Measurements from ENCODE around the gene TCP11L2. TPM values are rescaled to one million over a fixed set of nuclear protein-coding genes. Genes with fewer than 3 reads are reported as not detected.

TCP11L2 gene
- total RNA-seq, 3 donors from 2014 or later (not counting 1 experiment from before 2014, with no cell fraction given): 68.8 to 97.7 (median 71.1) TPM

GRCh38 chr12:106386813-106387535 lies 84.4 kb downstream of the TCP11L2 start:
- intact Hi-C loops (cut with micrococcal nuclease): loop anchor here (1.0 to 5.0 kb wide), 3 partner anchors 533 to 1220 kb away; no protein-coding TSS in a partner anchor
- Mint-ChIP-seq H3K9me3 (no peaks in the 10 kb centered on the region), H3K36me3 (no peaks in the 10 kb centered on the region), H3K27ac (no peak overlapping the region), H3K27me3 (ENCODE audit: low read depth in 2 of 2) (no peaks in the 10 kb centered on the region), H3K4me3 (no peak overlapping the region), H3K4me1 (no peaks in the 10 kb centered on the region)
- no peak overlapping the region for H3K27ac ChIP-seq (ENCODE audit: low read length)
- ATAC-seq (no peak), DNase-seq (no peak)
- H3K4me3 ChIP-seq (ENCODE audit: low read length): no peak overlapping the region
- no peaks in the 10 kb centered on the region for H3K27me3 ChIP-seq (ENCODE audit: control insufficient read depth, insufficient read depth, low read length)
- WGBS (ENCODE audit: insufficient coverage): 97% methylated on average over 2 of the region's 5 CpGs
- TF ChIP-seq, protein P1, sequence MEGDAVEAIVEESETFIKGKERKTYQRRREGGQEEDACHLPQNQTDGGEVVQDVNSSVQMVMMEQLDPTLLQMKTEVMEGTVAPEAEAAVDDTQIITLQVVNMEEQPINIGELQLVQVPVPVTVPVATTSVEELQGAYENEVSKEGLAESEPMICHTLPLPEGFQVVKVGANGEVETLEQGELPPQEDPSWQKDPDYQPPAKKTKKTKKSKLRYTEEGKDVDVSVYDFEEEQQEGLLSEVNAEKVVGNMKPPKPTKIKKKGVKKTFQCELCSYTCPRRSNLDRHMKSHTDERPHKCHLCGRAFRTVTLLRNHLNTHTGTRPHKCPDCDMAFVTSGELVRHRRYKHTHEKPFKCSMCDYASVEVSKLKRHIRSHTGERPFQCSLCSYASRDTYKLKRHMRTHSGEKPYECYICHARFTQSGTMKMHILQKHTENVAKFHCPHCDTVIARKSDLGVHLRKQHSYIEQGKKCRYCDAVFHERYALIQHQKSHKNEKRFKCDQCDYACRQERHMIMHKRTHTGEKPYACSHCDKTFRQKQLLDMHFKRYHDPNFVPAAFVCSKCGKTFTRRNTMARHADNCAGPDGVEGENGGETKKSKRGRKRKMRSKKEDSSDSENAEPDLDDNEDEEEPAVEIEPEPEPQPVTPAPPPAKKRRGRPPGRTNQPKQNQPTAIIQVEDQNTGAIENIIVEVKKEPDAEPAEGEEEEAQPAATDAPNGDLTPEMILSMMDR (IDR thresholded peaks at IDR 0.05): no peak
- peaks cover 13% of the 10 kb centered on the region for H3K36me3 ChIP-seq (ENCODE audit: control insufficient read depth, insufficient read depth, low read length)
- H3K4me1 ChIP-seq (ENCODE audit: control insufficient read depth, insufficient read depth, low read length): no peaks in the 10 kb centered on the region
- H3K9me3 ChIP-seq (ENCODE audit: control insufficient read depth, insufficient read depth, low read length): no peaks in the 10 kb centered on the region

GRCh38 chr12:106387848-106388377 lies 85.4 kb downstream of the TCP11L2 start:
- H3K27ac ChIP-seq (ENCODE audit: low read length): no peak overlapping the region
- Mint-ChIP-seq H3K4me1 (no peaks in the 10 kb centered on the region), H3K27ac (no peak overlapping the region), H3K36me3 (peaks cover 3% of the 10 kb centered on the region), H3K4me3 (no peak overlapping the region), H3K9me3 (no peaks in the 10 kb centered on the region), H3K27me3 (ENCODE audit: low read depth in 2 of 2) (no peaks in the 10 kb centered on the region)
- no peak overlapping the region for H3K4me3 ChIP-seq (ENCODE audit: low read length)
- no peak for ATAC-seq
- peaks cover 8% of the 10 kb centered on the region for H3K36me3 ChIP-seq (ENCODE audit: control insufficient read depth, insufficient read depth, low read length)
- DNase-seq: no peak
- intact Hi-C loops (cut with micrococcal nuclease): loop anchor here (5.0 kb wide), 2 partner anchors 714 to 1219 kb away; no protein-coding TSS in a partner anchor
- TF ChIP-seq, protein P1 (IDR thresholded peaks at IDR 0.05): no peak
- 63% methylated on average over 1 of the region's 1 CpG for WGBS (ENCODE audit: insufficient coverage)
- H3K4me1 ChIP-seq (ENCODE audit: control insufficient read depth, insufficient read depth, low read length): no peaks in the 10 kb centered on the region
- no peaks in the 10 kb centered on the region for H3K27me3 ChIP-seq (ENCODE audit: control insufficient read depth, insufficient read depth, low read length)
- H3K9me3 ChIP-seq (ENCODE audit: control insufficient read depth, insufficient read depth, low read length): no peaks in the 10 kb centered on the region

GRCh38 chr12:106389151-106389550 lies 86.6 kb downstream of the TCP11L2 start:
- peaks cover 15% of the 10 kb centered on the region for H3K36me3 Mint-ChIP-seq
- WGBS (ENCODE audit: insufficient coverage): 98% methylated on average over 4 of the region's 4 CpGs
- Histone ChIP-seq H3K4me3 (ENCODE audit: low read length) (no peak overlapping the region), H3K9me3 (ENCODE audit: control insufficient read depth, insufficient read depth, low read length) (no peaks in the 10 kb centered on the region), H3K27ac (ENCODE audit: low read length) (no peak overlapping the region), H3K4me1 (ENCODE audit: control insufficient read depth, insufficient read depth, low read length) (no peaks in the 10 kb centered on the region), H3K36me3 (ENCODE audit: control insufficient read depth, insufficient read depth, low read length) (peaks cover 13% of the 10 kb centered on the region), H3K27me3 (ENCODE audit: control insufficient read depth, insufficient read depth, low read length) (no peaks in the 10 kb centered on the region)
- ATAC-seq (no peak), DNase-seq (no peak)
- no peak overlapping the region for H3K4me3 Mint-ChIP-seq
- H3K27me3 Mint-ChIP-seq (ENCODE audit: low read depth in 2 of 2): no peaks in the 10 kb centered on the region
- H3K4me1 Mint-ChIP-seq: no peaks in the 10 kb centered on the region
- no peak overlapping the region for H3K27ac Mint-ChIP-seq
- TF ChIP-seq, protein P1 (IDR thresholded peaks at IDR 0.05): no peak
- intact Hi-C loops (cut with micrococcal nuclease): loop anchor here (5.0 kb wide), 2 partner anchors 713 to 1218 kb away; no protein-coding TSS in a partner anchor
- no peaks in the 10 kb centered on the region for H3K9me3 Mint-ChIP-seq
